Natural killer cell (primary cell): ENCODE results near the gene NOB1. TPM values are rescaled to one million over a fixed set of nuclear protein-coding genes. Genes with fewer than 3 reads are reported as not detected.
"Not testable (repeated sequence)": the region's sequence is repeated elsewhere in the genome, so short reads cannot be mapped to it uniquely, and the experiment has no call there.

Experiments used
- ATAC-seq, 3 donors: fragments of 150-1000 bp in 2 of 3; fragments of 200-7000 bp in 1 of 3; cut with Tn5 transposase; 1 replicate in 1 of 3; 2 replicates in 2 of 3; pipeline ENCODE4 v1.10.0; 2021; ENCODE audit warnings: mild to moderate bottlenecking in 2 of 3, moderate library complexity in 2 of 3
- DNase-seq, 2 donors: peaks; one replicate each; pipeline versions ENCODE4 v3.0.0 to v3.0.0-alpha.2; 2013 to 2021; ENCODE audit warnings: mixed read lengths in 1 of 2
- H3K27ac ChIP-seq: one replicate; pipeline ENCODE4 v1.5.1; 2013; ENCODE audit warnings: mild to moderate bottlenecking, low read length
- H3K27me3 ChIP-seq: one replicate; pipeline ENCODE4 v1.6.1; 2013; ENCODE audit warnings: low read length; ENCODE audit not compliant: control insufficient read depth, insufficient read depth
- H3K36me3 ChIP-seq: one replicate; pipeline ENCODE4 v1.6.1; 2013; ENCODE audit warnings: low read length; ENCODE audit not compliant: control insufficient read depth, insufficient read depth
- H3K4me1 ChIP-seq: one replicate; pipeline ENCODE4 v1.6.1; 2013; ENCODE audit warnings: low read length; ENCODE audit not compliant: control insufficient read depth, insufficient read depth
- H3K4me3 ChIP-seq: one replicate; pipeline ENCODE4 v1.5.1; 2013; ENCODE audit warnings: low read length
- H3K9me3 ChIP-seq: one replicate; pipeline ENCODE4 v1.6.1; 2013; ENCODE audit warnings: low read length; ENCODE audit not compliant: control insufficient read depth, insufficient read depth
- H3K27ac Mint-ChIP-seq, 2 donors: one replicate each; pipeline ENCODE4 v1.8.0; 2022; ENCODE audit warnings: mild to moderate bottlenecking in 2 of 2, mixed read lengths in 2 of 2, moderate library complexity in 1 of 2
- H3K27me3 Mint-ChIP-seq, 2 donors: one replicate each; pipeline ENCODE4 v1.8.0; 2022; ENCODE audit warnings: low read depth in 2 of 2, mixed read lengths in 2 of 2
- H3K36me3 Mint-ChIP-seq: one replicate; pipeline ENCODE4 v1.8.0; 2022; ENCODE audit warnings: mixed read lengths
- H3K4me1 Mint-ChIP-seq, 2 donors: one replicate each; pipeline ENCODE4 v1.8.0; 2022; ENCODE audit warnings: mixed read lengths in 2 of 2
- H3K4me3 Mint-ChIP-seq: one replicate; pipeline ENCODE4 v1.8.0; 2022; ENCODE audit warnings: mild to moderate bottlenecking, moderate library complexity, mixed read lengths
- H3K9me3 Mint-ChIP-seq, 2 donors: one replicate each; pipeline ENCODE4 v1.8.0; 2022; ENCODE audit warnings: mixed read lengths in 2 of 2
- WGBS: methylation state at CpG from one replicate; pipeline ENCODE4 v1.1.7; 2013; ENCODE audit warnings: missing lambda C conversion rate; ENCODE audit not compliant: insufficient coverage; 5-methylcytosine and 5-hydroxymethylcytosine counted together
- intact Hi-C: fragments of 100-400 bp; cut with micrococcal nuclease; formaldehyde crosslinking; loops from one replicate; pipeline ENCODE4 v1.14.2; 2022
- total RNA-seq, 4 donors: library from RNA; stranded (reverse); fragments of 120-200 nt in 1 of 4; gene quantifications; one replicate each; pipeline versions ENCODE4 v1.2.3 to v1.2.4, GENCODE V29; 2013 to 2022
- TF ChIP-seq, protein P1 (sequence below): fragments of 200-600 bp; IDR thresholded peaks from one replicate; pipeline ENCODE4 v1.8.0; 2022; ENCODE audit warnings: antibody characterized with exemption

NOB1 gene
- total RNA-seq, 3 donors from 2014 or later (not counting 1 experiment from before 2014, with no cell fraction given), result 20.9 to 34.4 (median 32.0) TPM

GRCh38 chr16:69763599-69763942 is 8.8 kb upstream of the NOB1 start:
- Histone ChIP-seq H3K9me3 (no peaks in the 10 kb centered on the region), H3K4me1 (peaks cover 15% of the 10 kb centered on the region), H3K27ac (peak overlapping the region; percentile 90), H3K4me3 (no peak overlapping the region), H3K36me3 (no peaks in the 10 kb centered on the region), H3K27me3 (no peaks in the 10 kb centered on the region)
- Mint-ChIP-seq H3K4me3 (peak overlapping the region; percentile 92), H3K4me1 (peaks cover 31 to 34% of the 10 kb centered on the region in 2 donors), H3K36me3 (no peaks in the 10 kb centered on the region), H3K9me3 (no peaks in the 10 kb centered on the region), H3K27me3 (no peaks in the 10 kb centered on the region), H3K27ac (peak overlapping the region; percentile 97 to 99)
- 80% methylated on average over 5 of the region's 5 CpGs for WGBS
- ATAC-seq, result no peak
- no peak for DNase-seq
- intact Hi-C loops, result no loop called here
- TF ChIP-seq, protein P1, sequence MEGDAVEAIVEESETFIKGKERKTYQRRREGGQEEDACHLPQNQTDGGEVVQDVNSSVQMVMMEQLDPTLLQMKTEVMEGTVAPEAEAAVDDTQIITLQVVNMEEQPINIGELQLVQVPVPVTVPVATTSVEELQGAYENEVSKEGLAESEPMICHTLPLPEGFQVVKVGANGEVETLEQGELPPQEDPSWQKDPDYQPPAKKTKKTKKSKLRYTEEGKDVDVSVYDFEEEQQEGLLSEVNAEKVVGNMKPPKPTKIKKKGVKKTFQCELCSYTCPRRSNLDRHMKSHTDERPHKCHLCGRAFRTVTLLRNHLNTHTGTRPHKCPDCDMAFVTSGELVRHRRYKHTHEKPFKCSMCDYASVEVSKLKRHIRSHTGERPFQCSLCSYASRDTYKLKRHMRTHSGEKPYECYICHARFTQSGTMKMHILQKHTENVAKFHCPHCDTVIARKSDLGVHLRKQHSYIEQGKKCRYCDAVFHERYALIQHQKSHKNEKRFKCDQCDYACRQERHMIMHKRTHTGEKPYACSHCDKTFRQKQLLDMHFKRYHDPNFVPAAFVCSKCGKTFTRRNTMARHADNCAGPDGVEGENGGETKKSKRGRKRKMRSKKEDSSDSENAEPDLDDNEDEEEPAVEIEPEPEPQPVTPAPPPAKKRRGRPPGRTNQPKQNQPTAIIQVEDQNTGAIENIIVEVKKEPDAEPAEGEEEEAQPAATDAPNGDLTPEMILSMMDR, result no peak

DNA sequence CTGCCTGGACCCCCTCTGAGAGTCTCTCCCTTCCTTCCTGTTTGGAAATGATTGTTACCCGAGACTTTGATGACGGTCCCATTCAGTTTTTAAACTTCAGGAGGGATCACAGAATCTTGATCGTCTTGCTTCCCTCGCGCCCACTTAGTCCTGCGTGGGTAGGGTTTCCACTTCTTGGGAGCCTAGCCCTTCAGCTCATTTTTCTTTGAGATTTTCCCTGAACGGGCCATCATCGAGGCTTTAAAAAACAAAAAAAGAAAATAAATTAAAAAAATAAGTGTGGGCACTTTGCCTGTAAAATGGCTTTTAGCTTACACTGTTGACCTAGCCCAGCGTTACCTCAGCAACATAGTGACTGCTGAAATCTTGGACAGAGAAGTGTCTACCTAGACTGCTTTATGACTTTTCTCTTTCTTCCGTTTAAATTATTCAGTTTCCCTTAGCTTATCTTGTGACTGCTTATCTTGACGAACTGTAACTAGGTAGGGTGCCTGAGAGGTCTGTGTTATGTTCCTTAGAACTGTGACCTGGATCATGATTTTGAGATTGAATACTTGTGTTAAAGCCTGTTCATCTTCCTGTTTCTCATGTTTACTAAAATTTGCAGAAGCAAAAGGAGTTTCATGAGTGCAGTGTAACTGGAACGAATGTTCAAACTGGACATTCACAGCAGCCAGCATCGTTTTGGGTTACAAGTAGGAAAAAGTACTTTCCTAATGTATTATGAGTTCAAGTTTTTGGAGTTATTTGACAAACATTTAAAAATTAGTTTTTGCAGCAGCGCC is 8.3 kb upstream of the NOB1 start:
- TF ChIP-seq, protein P1, result no peak

GRCh38 chr16:69761983-69762813 is 7.5 kb upstream of the NOB1 start, which contains the start of gene WWP2:
Gene WWP2 (plus strand): TSS chr16:69762332. CDS start chr16:69787011, 24,679 bp downstream.
- Mint-ChIP-seq H3K36me3 (no peaks in the 10 kb centered on the region), H3K4me1 (peaks cover 27 to 28% of the 10 kb centered on the region in 2 donors), H3K27ac (peak within 1 kb of the TSS; percentile 97 to 99), H3K9me3 (no peaks in the 10 kb centered on the region), H3K4me3 (peak within 1 kb of the TSS; percentile 92), H3K27me3 (no peaks in the 10 kb centered on the region)
- Histone ChIP-seq H3K4me1 (peaks cover 15% of the 10 kb centered on the region), H3K9me3 (no peaks in the 10 kb centered on the region), H3K27me3 (no peaks in the 10 kb centered on the region), H3K27ac (peak within 1 kb of the TSS; percentile 97), H3K36me3 (no peaks in the 10 kb centered on the region), H3K4me3 (peak within 1 kb of the TSS; percentile 90)
- under 1% methylated on average over 67 of the region's 68 CpGs for WGBS
- intact Hi-C loops, result no loop called here
- ATAC-seq, result peak; percentile 85 to 87 (median 86)
- DNase-seq, result peak; percentile 71 to 92
- TF ChIP-seq, protein P1, result no peak

More for the DNA sequence above, 8.3 kb upstream of the NOB1 start:
- DNase-seq (peak in 1 of 2 donors; percentile 64), ATAC-seq (peak; percentile 31 to 61 (median 47))
- Histone ChIP-seq H3K27me3 (no peaks in the 10 kb centered on the region), H3K4me1 (peaks cover 15% of the 10 kb centered on the region), H3K4me3 (peak overlapping the region; percentile 90), H3K9me3 (no peaks in the 10 kb centered on the region), H3K27ac (peak overlapping the region; percentile 90), H3K36me3 (no peaks in the 10 kb centered on the region)
- Mint-ChIP-seq H3K27me3 (no peaks in the 10 kb centered on the region), H3K36me3 (no peaks in the 10 kb centered on the region), H3K4me1 (peaks cover 31 to 32% of the 10 kb centered on the region in 2 donors), H3K9me3 (no peaks in the 10 kb centered on the region), H3K4me3 (peak overlapping the region; percentile 92), H3K27ac (peak overlapping the region; percentile 97 to 99)
- intact Hi-C loops, result no loop called here
- WGBS, result 10% methylated on average over 13 of the region's 14 CpGs

- peaks cover 25% of the 10 kb centered on the region for H3K4me1 ChIP-seq
- H3K27ac Mint-ChIP-seq, DNase-seq, H3K9me3 Mint-ChIP-seq, H3K4me3 Mint-ChIP-seq, intact Hi-C loops, H3K27ac ChIP-seq, H3K9me3 ChIP-seq, H3K36me3 ChIP-seq, H3K27me3 ChIP-seq, H3K4me3 ChIP-seq, ATAC-seq, H3K36me3 Mint-ChIP-seq, H3K27me3 Mint-ChIP-seq: not testable (repeated sequence)
- peaks cover 20 to 34% of the 10 kb centered on the region in 2 donors for H3K4me1 Mint-ChIP-seq
- 85% methylated on average over 12 of the region's 13 CpGs for WGBS
Observed at GRCh38 chr16:69757375-69757774, 2.6 kb upstream of the NOB1 start.
